WERI-Rb-1 (cell line): ENCODE results near the gene ST3GAL4.

Source experiments
- DNase-seq: peaks from one replicate; pipeline ENCODE4 v3.0.0-alpha.2; 2020
- H3K27ac ChIP-seq: fragments of 250-450 bp; sonication (Bioruptor Pico); 2 replicates; pipeline ENCODE4 v1.5.1; 2020; ENCODE audit warnings: mild to moderate bottlenecking, moderate library complexity
- H3K27me3 ChIP-seq: fragments of 250-450 bp; sonication (Bioruptor Pico); 2 replicates; pipeline ENCODE4 v1.5.1; 2021; ENCODE audit warnings: mild to moderate bottlenecking, low read depth, moderate library complexity; ENCODE audit not compliant: insufficient read depth, severe bottlenecking
- H3K36me3 ChIP-seq: fragments of 250-450 bp; sonication (Bioruptor Pico); 2 replicates; pipeline ENCODE4 v1.5.1; 2020; ENCODE audit warnings: mild to moderate bottlenecking, moderate library complexity
- H3K4me3 ChIP-seq: 2 replicates; pipeline ENCODE4 v1.5.1; 2011; ENCODE audit warnings: low read depth, mild to moderate bottlenecking, control low read depth, low read length
- H3K9me3 ChIP-seq: fragments of 250-450 bp; sonication (Bioruptor Pico); 2 replicates; pipeline ENCODE4 v1.5.1; 2021; ENCODE audit warnings: mild to moderate bottlenecking, moderate library complexity; ENCODE audit not compliant: severe bottlenecking
- CTCF ChIP-seq: IDR thresholded peaks from 2 replicates; pipeline ENCODE4 v1.5.1; 2011; ENCODE audit warnings: low read depth, mild to moderate bottlenecking, control low read depth, inconsistent platforms, low read length

The ST3GAL4 gene

GRCh38 chr11:126355926-126356897 is 726 bp downstream of the ST3GAL4 start:
- Histone ChIP-seq H3K9me3 (no peaks in the 10 kb centered on the region), H3K27me3 (no peaks in the 10 kb centered on the region), H3K36me3 (peaks cover 13% of the 10 kb centered on the region), H3K4me3 (peak overlapping the region; percentile 86), H3K27ac (peak overlapping the region; percentile 99)
- no peak for TF ChIP-seq CTCF
- peak; percentile 33 for DNase-seq

GRCh38 chr11:126357055-126357962 is 1.8 kb downstream of the ST3GAL4 start:
- DNase-seq: no peak
- Histone ChIP-seq H3K27ac (no peak overlapping the region), H3K36me3 (peaks cover 3% of the 10 kb centered on the region), H3K9me3 (no peaks in the 10 kb centered on the region), H3K4me3 (no peak overlapping the region), H3K27me3 (no peaks in the 10 kb centered on the region)
- no peak for TF ChIP-seq CTCF

GRCh38 chr11:126357969-126358762 is 2.7 kb downstream of the ST3GAL4 start:
- DNase-seq: no peak
- Histone ChIP-seq H3K27ac (no peak overlapping the region), H3K4me3 (no peak overlapping the region), H3K36me3 (peaks cover 4% of the 10 kb centered on the region; the same call in 1 of the 2 replicates), H3K27me3 (no peaks in the 10 kb centered on the region), H3K9me3 (no peaks in the 10 kb centered on the region)
- TF ChIP-seq CTCF: no peak

- Histone ChIP-seq H3K4me3 (no peak overlapping the region), H3K9me3 (no peaks in the 10 kb centered on the region), H3K27me3 (no peaks in the 10 kb centered on the region), H3K36me3 (peaks cover 4% of the 10 kb centered on the region; the same call in 1 of the 2 replicates), H3K27ac (no peak overlapping the region)
- no peak for TF ChIP-seq CTCF
- DNase-seq: no peak
Measured at GRCh38 chr11:126358763-126359160, 3.3 kb downstream of the ST3GAL4 start.

GRCh38 chr11:126359431-126360048 is 4.1 kb downstream of the ST3GAL4 start:
- peak; percentile 78 for DNase-seq
- no peak overlapping the region for H3K4me3 ChIP-seq
- no peaks in the 10 kb centered on the region for H3K27me3 ChIP-seq
- H3K27ac ChIP-seq: peak overlapping the region; percentile 36
- H3K9me3 ChIP-seq: no peaks in the 10 kb centered on the region
- no peak for TF ChIP-seq CTCF
- H3K36me3 ChIP-seq: peaks cover 4% of the 10 kb centered on the region; the same call in 1 of the 2 replicates
